Peyer's patch (tissue), 4 donors: Measurements from ENCODE around the gene NADK2.
A peak's percentile ranks its signal among the peaks of the same experiment; 100 is the strongest.

Experiments used
- POLR2A ChIP-seq, 2 donors: fragments of 450-650 bp; IDR thresholded peaks; one replicate each; pipeline ENCODE4 v1.5.1; 2017; ENCODE audit warnings: antibody characterized with exemption in 2 of 2, mild to moderate bottlenecking in 2 of 2, moderate library complexity in 2 of 2
- TF ChIP-seq, protein P1 (sequence below), 6 experiments: fragments of 450-650 bp in 4 of 6; fragments of 200-600 bp in 2 of 6; sonication (generic) in 1 of 6; IDR thresholded peaks; one replicate each; pipeline ENCODE4 v1.5.1; 2017 to 2019; ENCODE audit warnings: antibody characterized with exemption in 6 of 6, mild to moderate bottlenecking in 3 of 6, moderate library complexity in 1 of 6

DNA sequence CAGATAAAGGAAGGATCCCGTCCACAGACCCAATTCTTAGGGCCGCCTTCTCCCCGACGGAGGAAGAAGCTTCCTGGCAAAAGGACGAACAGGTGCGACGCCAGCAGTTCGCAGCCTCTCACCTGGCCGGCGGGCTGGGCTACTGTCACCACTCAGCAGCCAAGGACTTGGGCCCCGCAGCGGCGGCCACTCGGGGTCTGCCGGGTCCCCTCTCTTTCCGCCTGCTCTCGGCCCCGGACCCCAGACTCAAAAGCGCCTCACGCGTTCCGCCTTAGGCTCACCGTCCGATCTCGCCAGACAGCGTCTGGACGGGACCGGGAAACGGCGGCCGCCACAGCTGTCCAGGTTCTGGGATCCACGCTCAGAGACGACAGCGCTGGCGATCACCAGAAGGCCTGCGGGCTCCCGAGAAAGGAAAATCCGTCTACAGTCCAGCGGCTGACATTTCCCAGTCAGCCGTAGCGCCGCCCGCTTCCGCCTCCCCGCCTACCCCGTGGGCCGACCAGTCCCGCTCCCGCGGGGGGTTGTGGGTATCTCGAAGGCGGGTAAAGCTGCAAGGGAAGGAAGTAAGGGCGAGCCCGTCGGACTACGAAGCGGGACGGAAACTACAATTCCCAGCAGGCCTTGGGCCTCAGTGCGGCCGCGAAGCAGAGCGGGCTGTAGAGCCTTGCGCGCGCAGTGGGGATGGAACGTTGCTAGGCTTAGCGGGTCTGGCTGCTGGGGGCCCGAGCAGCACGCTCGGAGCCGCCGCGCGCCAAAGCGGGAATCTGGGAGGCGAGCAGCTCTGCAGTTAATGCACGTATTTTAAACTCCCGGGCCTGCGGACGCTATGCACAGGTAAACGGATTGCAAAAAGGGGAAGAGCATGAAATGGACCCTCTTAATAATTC, 90.0 kb downstream of the NADK2 start, which contains the start of the genes LMBRD2 and SKP2:
- TF ChIP-seq, protein P1, sequence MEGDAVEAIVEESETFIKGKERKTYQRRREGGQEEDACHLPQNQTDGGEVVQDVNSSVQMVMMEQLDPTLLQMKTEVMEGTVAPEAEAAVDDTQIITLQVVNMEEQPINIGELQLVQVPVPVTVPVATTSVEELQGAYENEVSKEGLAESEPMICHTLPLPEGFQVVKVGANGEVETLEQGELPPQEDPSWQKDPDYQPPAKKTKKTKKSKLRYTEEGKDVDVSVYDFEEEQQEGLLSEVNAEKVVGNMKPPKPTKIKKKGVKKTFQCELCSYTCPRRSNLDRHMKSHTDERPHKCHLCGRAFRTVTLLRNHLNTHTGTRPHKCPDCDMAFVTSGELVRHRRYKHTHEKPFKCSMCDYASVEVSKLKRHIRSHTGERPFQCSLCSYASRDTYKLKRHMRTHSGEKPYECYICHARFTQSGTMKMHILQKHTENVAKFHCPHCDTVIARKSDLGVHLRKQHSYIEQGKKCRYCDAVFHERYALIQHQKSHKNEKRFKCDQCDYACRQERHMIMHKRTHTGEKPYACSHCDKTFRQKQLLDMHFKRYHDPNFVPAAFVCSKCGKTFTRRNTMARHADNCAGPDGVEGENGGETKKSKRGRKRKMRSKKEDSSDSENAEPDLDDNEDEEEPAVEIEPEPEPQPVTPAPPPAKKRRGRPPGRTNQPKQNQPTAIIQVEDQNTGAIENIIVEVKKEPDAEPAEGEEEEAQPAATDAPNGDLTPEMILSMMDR (IDR thresholded peaks at IDR 0.05): no peak
- peak; percentile 57 to 63 for TF ChIP-seq POLR2A (IDR thresholded peaks at IDR 0.05)
